Spleen (tissue), 7 donors: Measurements from ENCODE around the gene LDLRAD4.

ENCODE experiments used
- POLR2AphosphoS5 ChIP-seq, 3 donors: sonication (generic); formaldehyde crosslinking; IDR thresholded peaks; one replicate each; pipeline ENCODE4 v1.5.1; 2017; ENCODE audit warnings: antibody characterized with exemption in 3 of 3
- TF ChIP-seq, protein P1 (sequence below), 11 experiments: fragments of 200-600 bp in 7 of 11; fragments of 450-650 bp in 4 of 11; sonication (generic) in 4 of 11; IDR thresholded peaks in 8 of 11; conservative IDR thresholded peaks in 3 of 11; 1 replicate in 7 of 11; 2 replicates in 4 of 11; pipeline versions ENCODE4 v1.4.0 to v1.8.0; 2016 to 2021; ENCODE audit warnings: antibody characterized with exemption in 11 of 11, inconsistent platforms in 4 of 11, mild to moderate bottlenecking in 1 of 11
- donor health status: DM: no; HTN: no; CAD: no; lungs with moderate emphysema.
- donor health status: DM: no; HTN: no; CAD: no.
- donor health status: DM: no; HTN: no; CAD: no.

DNA sequence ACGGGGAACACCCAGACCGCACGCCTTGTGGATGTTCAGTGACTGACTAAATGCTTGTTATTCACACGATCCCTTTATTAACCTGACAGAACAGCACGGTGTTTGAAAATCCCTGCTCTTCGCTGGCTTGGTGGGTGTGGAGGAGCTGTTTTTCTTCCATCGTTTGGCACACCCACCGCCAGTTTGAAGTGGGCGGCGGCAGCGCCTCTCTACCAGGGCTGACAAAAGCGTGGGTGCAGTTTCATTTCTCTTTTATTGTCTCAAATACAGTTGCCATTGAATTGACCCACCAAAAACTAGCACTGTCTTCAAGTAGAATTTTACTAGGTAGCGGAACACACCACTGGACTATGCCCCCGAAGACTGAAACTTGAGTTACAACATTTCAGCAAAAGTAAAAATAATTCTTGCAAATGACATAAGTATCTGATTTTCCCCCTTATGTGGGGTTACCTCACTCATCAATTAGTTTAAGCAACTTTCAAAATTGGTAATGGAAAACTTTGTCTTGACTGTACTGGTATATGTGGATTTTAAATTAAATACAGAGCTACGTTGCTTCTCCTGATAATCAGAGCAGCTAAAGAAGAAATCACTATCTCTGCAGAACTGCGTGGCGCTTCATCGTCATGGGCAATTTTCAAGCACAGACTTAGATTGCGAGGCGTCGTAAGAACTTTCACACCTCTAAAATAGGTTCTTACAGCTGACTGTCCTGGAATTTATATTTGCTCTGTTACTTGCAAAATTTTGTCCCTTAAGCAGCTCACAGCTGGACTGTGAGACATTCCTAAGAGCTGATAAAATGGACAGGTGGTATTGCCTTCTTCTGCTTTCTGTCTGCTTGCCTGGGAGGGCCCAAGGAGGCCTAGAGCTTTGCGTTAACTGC is 60.9 kb downstream of the LDLRAD4 start:
- no peak for TF ChIP-seq POLR2AphosphoS5 (IDR thresholded peaks at IDR 0.05)
- TF ChIP-seq, protein P1, sequence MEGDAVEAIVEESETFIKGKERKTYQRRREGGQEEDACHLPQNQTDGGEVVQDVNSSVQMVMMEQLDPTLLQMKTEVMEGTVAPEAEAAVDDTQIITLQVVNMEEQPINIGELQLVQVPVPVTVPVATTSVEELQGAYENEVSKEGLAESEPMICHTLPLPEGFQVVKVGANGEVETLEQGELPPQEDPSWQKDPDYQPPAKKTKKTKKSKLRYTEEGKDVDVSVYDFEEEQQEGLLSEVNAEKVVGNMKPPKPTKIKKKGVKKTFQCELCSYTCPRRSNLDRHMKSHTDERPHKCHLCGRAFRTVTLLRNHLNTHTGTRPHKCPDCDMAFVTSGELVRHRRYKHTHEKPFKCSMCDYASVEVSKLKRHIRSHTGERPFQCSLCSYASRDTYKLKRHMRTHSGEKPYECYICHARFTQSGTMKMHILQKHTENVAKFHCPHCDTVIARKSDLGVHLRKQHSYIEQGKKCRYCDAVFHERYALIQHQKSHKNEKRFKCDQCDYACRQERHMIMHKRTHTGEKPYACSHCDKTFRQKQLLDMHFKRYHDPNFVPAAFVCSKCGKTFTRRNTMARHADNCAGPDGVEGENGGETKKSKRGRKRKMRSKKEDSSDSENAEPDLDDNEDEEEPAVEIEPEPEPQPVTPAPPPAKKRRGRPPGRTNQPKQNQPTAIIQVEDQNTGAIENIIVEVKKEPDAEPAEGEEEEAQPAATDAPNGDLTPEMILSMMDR (IDR thresholded peaks at IDR 0.05 in 8 of 11, conservative IDR thresholded peaks at IDR 0.05 in 3 of 11), result no peak
